Liver (tissue), 3 donors: ENCODE data around the gene DHX30.

Experiments
- ATF3 ChIP-seq: IDR thresholded peaks from 2 replicates; pipeline ENCODE4 v1.6.1; 2016; ENCODE audit warnings: antibody characterized with exemption
- CTCF ChIP-seq: fragments of 150-350 bp; IDR thresholded peaks from 2 replicates; pipeline ENCODE4 v1.5.1; 2017; ENCODE audit warnings: improper control_type of control experiment, low read depth, low read length; ENCODE audit not compliant: missing input control
- EGR1 ChIP-seq, 2 donors: IDR thresholded peaks; 2 replicates each; pipeline ENCODE4 v1.6.1; 2016 to 2018; ENCODE audit warnings: antibody characterized with exemption in 2 of 2, low read depth in 2 of 2
- RAD21 ChIP-seq, 2 donors: IDR thresholded peaks; 2 replicates each; pipeline ENCODE4 v1.6.1; 2016; ENCODE audit warnings: antibody characterized with exemption in 2 of 2, mild to moderate bottlenecking in 2 of 2
- REST ChIP-seq: IDR thresholded peaks from 2 replicates; pipeline ENCODE4 v1.6.1; 2016; ENCODE audit warnings: antibody characterized with exemption, mild to moderate bottlenecking
- RXRA ChIP-seq, 2 donors: IDR thresholded peaks; 2 replicates each; pipeline ENCODE4 v1.6.1; 2017 to 2018; ENCODE audit warnings: antibody characterized with exemption in 2 of 2, mild to moderate bottlenecking in 1 of 2
- SP1 ChIP-seq: IDR thresholded peaks from 2 replicates; pipeline ENCODE4 v1.6.1; 2018; ENCODE audit warnings: antibody characterized with exemption, mild to moderate bottlenecking
- TAF1 ChIP-seq: conservative IDR thresholded peaks from 2 replicates; pipeline ENCODE4 v1.6.1; 2016; ENCODE audit warnings: antibody characterized with exemption, mild to moderate bottlenecking
- YY1 ChIP-seq: IDR thresholded peaks from 2 replicates; pipeline ENCODE4 v1.6.1; 2016; ENCODE audit warnings: antibody characterized with exemption, mild to moderate bottlenecking
- ZBTB33 ChIP-seq: IDR thresholded peaks from 2 replicates; pipeline ENCODE4 v1.6.1; 2016; ENCODE audit warnings: antibody characterized with exemption
- donor health status: healthy.
- donor health status: healthy.

GRCh38 chr3:47804577-47804976 lies 1.6 kb downstream of the DHX30 start:
- no peak for TF ChIP-seq REST
- no peak for TF ChIP-seq CTCF
- TF ChIP-seq SP1, result no peak
- TF ChIP-seq YY1, result no peak
- no peak for TF ChIP-seq RXRA (IDR thresholded peaks at IDR 0.05)
- no peak for TF ChIP-seq RAD21 (IDR thresholded peaks at IDR 0.05)
- TF ChIP-seq EGR1 (IDR thresholded peaks at IDR 0.05; ENCODE audit: low read depth in 2 of 2), result no peak
- no peak for TF ChIP-seq ATF3
- TF ChIP-seq ZBTB33, result no peak
- no peak for TF ChIP-seq TAF1
